SJCRH30 (cell line): Measurements from ENCODE around the gene VCL. TPM values are rescaled to one million over a fixed set of nuclear protein-coding genes. Genes with fewer than 3 reads are reported as not detected.
"Not testable (repeated sequence)": the region's sequence is repeated elsewhere in the genome, so short reads cannot be mapped to it uniquely, and the experiment has no call there.

Experiments
- DNase-seq, 2 experiments: peaks; one replicate each; pipeline ENCODE4 v3.0.0-alpha.2; 2015 to 2020
- H3K27ac ChIP-seq: fragments of 250-450 bp; sonication (Bioruptor Pico); 2 replicates; pipeline ENCODE4 v1.5.1; 2020; ENCODE audit warnings: mild to moderate bottlenecking, moderate library complexity
- H3K27me3 ChIP-seq: fragments of 250-450 bp; sonication (Bioruptor Pico); 2 replicates; pipeline ENCODE4 v1.5.1; 2020; ENCODE audit warnings: mild to moderate bottlenecking, moderate library complexity
- H3K36me3 ChIP-seq: fragments of 250-450 bp; sonication (Bioruptor Pico); 2 replicates; pipeline ENCODE4 v1.5.1; 2020; ENCODE audit warnings: mild to moderate bottlenecking, moderate library complexity
- H3K4me1 ChIP-seq: fragments of 250-450 bp; sonication (Bioruptor Pico); 2 replicates; pipeline ENCODE4 v1.5.1; 2020; ENCODE audit warnings: mild to moderate bottlenecking, moderate library complexity
- H3K4me3 ChIP-seq: fragments of 250-450 bp; sonication (Bioruptor Pico); 2 replicates; pipeline ENCODE4 v1.5.1; 2020; ENCODE audit warnings: mild to moderate bottlenecking, moderate library complexity
- H3K9me3 ChIP-seq: fragments of 250-450 bp; sonication (Bioruptor Pico); replicated peaks from 2 replicates; pipeline ENCODE4 v1.5.1; 2020; ENCODE audit warnings: mild to moderate bottlenecking, moderate library complexity
- total RNA-seq: library from RNA; depleted of rRNA; stranded (reverse); fragments of >200 nt; shearing (Covaris generic); gene quantifications from 2 replicates; pipeline ENCODE4 v1.2.3, GENCODE V29; 2014

The VCL gene
- total RNA-seq, 1 experiment from 2014 or later, result 48.1 TPM

GRCh38 chr10:74008212-74008731 lies 10.4 kb downstream of the VCL start:
- H3K27me3 ChIP-seq, result no peaks in the 10 kb centered on the region
- peaks cover 33% of the 10 kb centered on the region for H3K4me1 ChIP-seq
- H3K27ac ChIP-seq, result peak overlapping the region; percentile 41
- H3K36me3 ChIP-seq, result peaks cover 8% of the 10 kb centered on the region
- peak in 1 of 2 experiments; percentile 36 for DNase-seq
- no peaks in the 10 kb centered on the region for H3K9me3 ChIP-seq
- H3K4me3 ChIP-seq, result no peak overlapping the region

- no peak for DNase-seq
- Histone ChIP-seq H3K27ac (no peak overlapping the region), H3K4me1 (peaks cover 33% of the 10 kb centered on the region), H3K9me3 (no peaks in the 10 kb centered on the region), H3K27me3 (no peaks in the 10 kb centered on the region), H3K36me3 (peaks cover 8% of the 10 kb centered on the region), H3K4me3 (no peak overlapping the region)
Observed at GRCh38 chr10:74011017-74011416, 13.1 kb downstream of the VCL start.

GRCh38 chr10:74011770-74012169 lies 13.9 kb downstream of the VCL start:
- no peak overlapping the region for H3K27ac ChIP-seq
- H3K4me1 ChIP-seq, result peaks cover 33% of the 10 kb centered on the region
- peak; percentile 78 to 89 for DNase-seq
- H3K4me3 ChIP-seq, result no peak overlapping the region
- no peaks in the 10 kb centered on the region for H3K27me3 ChIP-seq
- no peaks in the 10 kb centered on the region for H3K9me3 ChIP-seq
- peaks cover 4% of the 10 kb centered on the region for H3K36me3 ChIP-seq

GRCh38 chr10:74012480-74012879 lies 14.6 kb downstream of the VCL start:
- Histone ChIP-seq H3K36me3 (no peaks in the 10 kb centered on the region; the same call in none of the 2 replicates), H3K27me3 (no peaks in the 10 kb centered on the region), H3K9me3 (no peaks in the 10 kb centered on the region), H3K27ac (no peak overlapping the region), H3K4me3 (no peak overlapping the region), H3K4me1 (peaks cover 33% of the 10 kb centered on the region)
- DNase-seq, result no peak

GRCh38 chr10:74013004-74013403 lies 15.1 kb downstream of the VCL start:
- no peak overlapping the region for H3K4me3 ChIP-seq
- H3K36me3 ChIP-seq, result no peaks in the 10 kb centered on the region; the same call in 1 of the 2 replicates
- no peaks in the 10 kb centered on the region for H3K9me3 ChIP-seq
- DNase-seq, result no peak
- no peaks in the 10 kb centered on the region for H3K27me3 ChIP-seq
- no peak overlapping the region for H3K27ac ChIP-seq
- peaks cover 28% of the 10 kb centered on the region for H3K4me1 ChIP-seq

- H3K27me3 ChIP-seq, H3K27ac ChIP-seq, H3K4me3 ChIP-seq, DNase-seq, H3K36me3 ChIP-seq, H3K9me3 ChIP-seq: not testable (repeated sequence)
- H3K4me1 ChIP-seq, result peaks cover 19% of the 10 kb centered on the region
Observed at GRCh38 chr10:74014574-74014973, 16.7 kb downstream of the VCL start.

GRCh38 chr10:74018241-74018640 lies 20.3 kb downstream of the VCL start:
- Histone ChIP-seq H3K36me3 (peaks cover 2% of the 10 kb centered on the region; the same call in 1 of the 2 replicates), H3K4me1 (no peaks in the 10 kb centered on the region), H3K27ac (no peak overlapping the region), H3K9me3 (no peaks in the 10 kb centered on the region), H3K27me3 (no peaks in the 10 kb centered on the region), H3K4me3 (no peak overlapping the region)
- no peak for DNase-seq

- DNase-seq, result no peak
- no peak overlapping the region for H3K4me3 ChIP-seq
- no peaks in the 10 kb centered on the region for H3K4me1 ChIP-seq
- H3K36me3 ChIP-seq, result 0 out of 2 replicates have a peak, but pooled peaks cover 2% of the 10 kb centered on the region
- H3K9me3 ChIP-seq, result no peaks in the 10 kb centered on the region
- no peaks in the 10 kb centered on the region for H3K27me3 ChIP-seq
- no peak overlapping the region for H3K27ac ChIP-seq
Observed at GRCh38 chr10:74021248-74022055, 23.5 kb downstream of the VCL start.

GRCh38 chr10:74022926-74023629 lies 25.2 kb downstream of the VCL start:
- Histone ChIP-seq H3K4me1 (no peaks in the 10 kb centered on the region), H3K4me3 (no peak overlapping the region), H3K9me3 (no peaks in the 10 kb centered on the region), H3K36me3 (peaks cover 2% of the 10 kb centered on the region; the same call in 1 of the 2 replicates), H3K27ac (no peak overlapping the region), H3K27me3 (no peaks in the 10 kb centered on the region)
- no peak for DNase-seq

- DNase-seq, result no peak
- Histone ChIP-seq H3K4me3 (no peak overlapping the region), H3K36me3 (peaks cover 6% of the 10 kb centered on the region), H3K27me3 (no peaks in the 10 kb centered on the region), H3K4me1 (peaks cover 5% of the 10 kb centered on the region; the same call in 1 of the 2 replicates), H3K27ac (no peak overlapping the region), H3K9me3 (no peaks in the 10 kb centered on the region)
Observed at GRCh38 chr10:74024600-74024999, 26.7 kb downstream of the VCL start.

- H3K27ac ChIP-seq, result no peak overlapping the region
- no peaks in the 10 kb centered on the region for H3K27me3 ChIP-seq
- H3K4me1 ChIP-seq, result peaks cover 7% of the 10 kb centered on the region; the same call in 1 of the 2 replicates
- peaks cover 6% of the 10 kb centered on the region for H3K36me3 ChIP-seq
- H3K9me3 ChIP-seq, result no peaks in the 10 kb centered on the region
- DNase-seq, result no peak
- H3K4me3 ChIP-seq, result no peak overlapping the region
Observed at GRCh38 chr10:74025380-74025978, 27.6 kb downstream of the VCL start.

GRCh38 chr10:74026428-74027015 lies 28.6 kb downstream of the VCL start:
- Histone ChIP-seq H3K9me3 (no peaks in the 10 kb centered on the region), H3K27ac (no peak overlapping the region), H3K4me1 (peaks cover 7% of the 10 kb centered on the region; the same call in 1 of the 2 replicates), H3K4me3 (no peak overlapping the region), H3K27me3 (no peaks in the 10 kb centered on the region), H3K36me3 (peaks cover 6% of the 10 kb centered on the region)
- no peak for DNase-seq

GRCh38 chr10:74027702-74028101 lies 29.8 kb downstream of the VCL start:
- no peaks in the 10 kb centered on the region for H3K27me3 ChIP-seq
- peaks cover 7% of the 10 kb centered on the region; the same call in 1 of the 2 replicates for H3K4me1 ChIP-seq
- no peak overlapping the region for H3K27ac ChIP-seq
- no peak for DNase-seq
- no peaks in the 10 kb centered on the region for H3K9me3 ChIP-seq
- H3K4me3 ChIP-seq, result no peak overlapping the region
- peaks cover 4% of the 10 kb centered on the region for H3K36me3 ChIP-seq

- no peaks in the 10 kb centered on the region for H3K27me3 ChIP-seq
- H3K9me3 ChIP-seq, result no peaks in the 10 kb centered on the region
- H3K27ac ChIP-seq, result no peak overlapping the region
- no peak overlapping the region for H3K4me3 ChIP-seq
- peaks cover 7% of the 10 kb centered on the region for H3K36me3 ChIP-seq
- H3K4me1 ChIP-seq, result peaks cover 20% of the 10 kb centered on the region
- no peak for DNase-seq
Observed at GRCh38 chr10:74029943-74030342, 32.0 kb downstream of the VCL start.
